ENCODE measurements around the gene AGAP1.

Gene AGAP1

GRCh38 chr2:235697041-235697440 lies 203.2 kb downstream of the AGAP1 start:
- DNase-seq = no peak

GRCh38 chr2:235698028-235698427 lies 204.2 kb downstream of the AGAP1 start:
- no peak for DNase-seq

GRCh38 chr2:235698491-235698890 lies 204.6 kb downstream of the AGAP1 start:
- no peak for DNase-seq

- no peak for DNase-seq
Measured at GRCh38 chr2:235699576-235699975, 205.7 kb downstream of the AGAP1 start.

- DNase-seq = no peak
Measured at GRCh38 chr2:235701206-235701981, 207.6 kb downstream of the AGAP1 start.

- no peak for DNase-seq
Measured at GRCh38 chr2:235702186-235702585, 208.3 kb downstream of the AGAP1 start.

GRCh38 chr2:235703711-235704295 lies 210.0 kb downstream of the AGAP1 start:
- no peak for DNase-seq

- no peak for DNase-seq
Measured at GRCh38 chr2:235705296-235705695, 211.5 kb downstream of the AGAP1 start.

- DNase-seq = no peak
Measured at GRCh38 chr2:235706506-235706905, 212.7 kb downstream of the AGAP1 start.

GRCh38 chr2:235707411-235708096 lies 213.7 kb downstream of the AGAP1 start:
- no peak for DNase-seq

- DNase-seq = no peak
Measured at GRCh38 chr2:235709124-235709813, 215.4 kb downstream of the AGAP1 start.

- no peak for DNase-seq
Measured at GRCh38 chr2:235709969-235710879, 216.4 kb downstream of the AGAP1 start.

GRCh38 chr2:235710933-235711332 lies 217.1 kb downstream of the AGAP1 start:
- DNase-seq = no peak

GRCh38 chr2:235711527-235711926 lies 217.7 kb downstream of the AGAP1 start:
- no peak for DNase-seq

- no peak for DNase-seq
Measured at GRCh38 chr2:235712176-235712575, 218.3 kb downstream of the AGAP1 start.

- DNase-seq = peak; percentile 51
Measured at GRCh38 chr2:235713189-235713588, 219.3 kb downstream of the AGAP1 start.

- no peak for DNase-seq
Measured at GRCh38 chr2:235715601-235716000, 221.8 kb downstream of the AGAP1 start.

GRCh38 chr2:235716875-235717496 lies 223.1 kb downstream of the AGAP1 start:
- no peak for DNase-seq

- no peak for DNase-seq
Measured at GRCh38 chr2:235719146-235719942, 225.5 kb downstream of the AGAP1 start.

GRCh38 chr2:235721625-235722024 lies 227.8 kb downstream of the AGAP1 start:
- DNase-seq = no peak

- no peak for DNase-seq
Measured at GRCh38 chr2:235722869-235723268, 229.0 kb downstream of the AGAP1 start.

All from retina (tissue), 1 donor.